ENCODE measurements around the gene DYNLT4.
"Not testable (repeated sequence)": the region's sequence is repeated elsewhere in the genome, so short reads cannot be mapped to it uniquely, and the experiment has no call there.

The DYNLT4 gene

DNA sequence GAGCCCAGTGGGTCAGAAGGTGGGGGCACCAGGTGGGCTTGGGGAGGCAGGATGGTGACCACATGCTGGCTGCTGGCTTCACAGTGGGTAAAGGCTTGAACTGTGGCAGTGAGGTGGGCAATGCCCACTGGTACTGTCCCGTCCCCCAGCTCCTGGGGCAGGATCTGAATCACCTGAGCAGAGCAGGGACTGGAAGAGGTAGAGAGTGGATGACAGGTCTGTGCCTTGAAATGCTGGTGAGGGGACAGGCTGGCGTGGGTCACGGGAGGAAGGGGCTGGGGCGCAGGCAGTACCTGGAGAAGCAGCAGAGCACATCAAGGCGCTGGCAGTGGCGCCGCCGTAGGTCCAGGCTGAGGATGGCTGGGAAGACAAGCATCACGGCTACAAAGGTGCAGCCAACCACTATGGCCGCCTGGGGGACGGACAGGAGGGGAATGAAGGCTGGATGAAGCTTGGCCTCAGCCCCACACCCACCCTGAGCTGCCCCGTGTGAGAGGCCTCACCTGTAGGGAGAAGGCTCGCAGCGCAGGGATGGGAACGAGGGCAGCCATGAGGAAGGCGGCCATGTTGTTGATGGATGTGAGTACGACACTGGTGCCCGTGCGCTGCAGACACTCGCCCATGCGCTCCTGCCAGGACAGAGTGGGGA lies 21.0 kb upstream of the DYNLT4 start:
- no peak for DNase-seq

DNA sequence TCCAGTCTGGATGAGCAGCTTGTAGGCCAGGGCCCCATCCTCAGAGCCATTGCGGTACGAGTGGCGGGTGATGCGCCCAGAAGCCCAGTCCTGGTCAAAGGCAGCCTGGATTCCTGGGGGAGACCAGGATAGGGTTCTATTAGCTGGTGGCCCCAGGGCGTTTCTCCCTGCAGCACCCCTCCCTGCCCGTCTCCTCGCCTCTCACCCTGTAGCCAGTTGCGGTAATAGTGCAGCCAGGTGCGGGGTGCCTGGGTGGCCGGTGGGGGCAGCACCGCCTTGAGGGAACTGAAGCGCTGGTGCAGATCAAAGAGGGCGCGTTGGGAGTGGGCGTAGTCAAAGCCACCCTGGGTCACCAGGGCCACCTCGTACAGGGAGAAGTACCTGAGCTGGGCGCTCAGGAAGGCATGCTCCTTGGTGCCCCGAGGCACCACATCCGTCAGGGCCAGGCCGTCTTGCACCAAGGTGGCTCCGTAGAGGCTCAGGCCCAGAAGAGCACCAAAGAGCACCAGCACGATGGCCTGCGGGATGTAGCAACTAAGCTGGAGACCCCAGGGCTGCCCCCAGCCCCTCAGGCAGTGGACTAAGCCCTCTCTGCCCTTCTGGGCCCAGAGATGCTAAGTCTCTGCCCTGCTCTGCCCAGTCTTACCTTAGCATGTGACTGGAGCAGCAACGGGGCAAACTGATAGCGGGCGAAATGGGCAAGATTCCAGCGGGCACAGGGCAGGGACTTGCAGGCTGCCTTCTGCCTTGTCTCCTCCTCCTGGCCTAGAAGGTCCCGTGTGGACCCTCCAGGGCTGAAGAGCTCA lies 20.2 kb upstream of the DYNLT4 start:
- DNase-seq = no peak

DNA sequence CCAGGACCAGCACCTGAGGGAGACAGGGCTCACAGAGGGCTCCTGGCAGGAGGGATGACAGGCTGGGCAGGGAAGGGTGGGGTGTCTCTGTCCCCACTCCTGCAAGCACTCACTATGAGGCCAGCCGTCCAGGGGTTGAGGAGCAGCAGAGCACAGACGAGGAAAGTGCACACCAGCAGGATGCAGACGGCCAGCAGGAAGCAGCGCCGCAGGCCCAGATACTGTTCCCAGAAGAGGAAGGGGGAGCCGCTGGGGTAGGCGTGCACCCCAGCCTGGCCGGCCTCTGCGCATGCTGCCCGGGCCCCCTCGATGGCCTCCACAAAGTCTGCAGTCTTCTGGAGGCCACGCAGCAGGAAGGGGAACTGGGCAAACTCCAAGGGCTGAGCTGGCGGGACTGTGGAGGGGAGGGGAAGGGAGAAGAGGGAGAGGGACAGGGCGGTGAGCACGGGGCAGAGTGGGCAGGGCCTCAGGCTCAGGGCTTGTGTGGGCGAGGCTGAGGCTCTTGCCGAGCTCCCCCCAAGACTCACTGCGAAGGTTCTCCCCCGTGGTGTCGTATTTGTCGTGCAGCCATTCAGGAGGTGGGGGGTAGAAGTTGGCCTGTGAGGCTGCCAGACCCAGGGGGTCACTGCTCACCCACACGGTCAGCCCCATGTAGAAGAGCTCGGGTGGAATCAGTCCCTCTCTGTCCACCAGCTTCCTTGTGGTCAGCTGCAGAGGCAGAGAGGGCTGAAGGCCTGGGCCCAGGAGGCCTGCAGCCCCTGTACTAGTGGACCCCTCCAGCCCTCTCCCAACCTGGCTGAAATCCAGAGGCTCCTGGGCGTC lies 19.4 kb upstream of the DYNLT4 start:
- DNase-seq = no peak

DNA sequence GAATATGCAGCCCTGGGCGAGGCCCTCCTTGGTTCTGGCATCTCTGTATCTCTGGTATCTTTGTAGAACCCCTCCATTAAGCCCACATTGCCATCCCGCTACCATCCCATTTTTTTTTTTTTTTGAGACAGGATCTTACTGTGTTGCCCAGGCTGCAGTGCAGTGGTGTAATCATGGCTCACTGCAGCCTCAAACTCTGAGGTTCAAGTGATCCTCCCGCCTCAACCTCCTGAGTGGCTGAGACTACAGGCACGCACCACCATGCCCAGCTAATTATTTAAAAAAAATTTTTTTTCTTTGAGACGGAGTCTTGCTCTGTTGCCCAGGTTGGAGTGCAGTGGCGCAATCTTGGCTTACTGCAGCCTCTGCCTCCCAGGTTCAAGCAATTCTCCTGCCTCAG lies 17.2 kb upstream of the DYNLT4 start:
- DNase-seq = not testable (repeated sequence)

DNA sequence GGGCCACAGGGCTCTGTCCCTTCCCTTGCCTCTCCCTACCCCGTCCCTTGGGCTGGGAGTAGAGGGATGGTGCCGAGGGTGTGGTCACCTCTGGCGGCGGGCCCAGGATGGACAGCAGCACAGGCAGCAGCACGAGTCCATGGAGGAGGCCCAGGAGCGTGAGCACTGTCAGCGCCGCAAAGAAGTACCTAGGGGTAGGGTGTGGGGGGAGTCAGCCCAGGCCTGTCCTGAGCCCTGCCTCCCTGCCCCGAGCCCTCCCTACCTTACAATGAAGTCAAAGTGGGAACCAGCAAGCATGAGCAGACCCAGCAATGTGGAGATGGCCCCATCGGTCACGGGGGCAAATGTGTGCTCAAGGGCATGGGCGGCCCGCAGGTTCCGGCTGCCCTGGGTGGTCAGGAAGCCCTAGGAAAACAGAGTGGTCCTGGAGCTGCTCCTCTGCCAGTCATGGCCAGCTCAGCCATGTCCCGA lies 15.9 kb upstream of the DYNLT4 start:
- DNase-seq = no peak

DNA sequence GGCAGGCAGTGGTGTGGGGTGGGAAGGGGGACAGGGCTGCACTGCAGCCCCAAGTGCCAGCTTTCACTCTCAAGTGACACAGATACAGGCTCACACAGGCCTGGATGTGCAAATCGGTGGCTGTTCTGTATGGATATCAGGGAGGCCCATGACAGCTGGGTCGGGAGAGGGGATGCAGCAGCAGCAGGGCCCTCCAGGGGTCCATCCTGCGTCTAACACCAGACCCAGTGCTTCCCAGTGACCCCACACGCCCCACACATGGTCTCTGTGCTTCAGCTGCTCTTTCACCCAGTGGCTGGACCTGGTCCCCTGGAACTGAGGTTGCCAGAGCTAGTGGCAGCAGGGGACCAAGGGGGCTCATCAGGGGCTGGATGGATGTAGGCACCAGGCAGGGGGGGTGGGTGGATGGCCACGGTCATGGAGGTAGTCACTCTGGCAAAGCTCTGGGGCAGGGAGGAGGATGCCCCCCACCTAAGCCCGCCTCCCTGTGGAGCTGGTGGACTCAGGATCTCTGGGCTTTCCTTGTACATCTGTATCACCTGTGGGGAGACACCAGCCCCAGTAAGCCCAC lies 15.1 kb upstream of the DYNLT4 start:
- no peak for DNase-seq

DNA sequence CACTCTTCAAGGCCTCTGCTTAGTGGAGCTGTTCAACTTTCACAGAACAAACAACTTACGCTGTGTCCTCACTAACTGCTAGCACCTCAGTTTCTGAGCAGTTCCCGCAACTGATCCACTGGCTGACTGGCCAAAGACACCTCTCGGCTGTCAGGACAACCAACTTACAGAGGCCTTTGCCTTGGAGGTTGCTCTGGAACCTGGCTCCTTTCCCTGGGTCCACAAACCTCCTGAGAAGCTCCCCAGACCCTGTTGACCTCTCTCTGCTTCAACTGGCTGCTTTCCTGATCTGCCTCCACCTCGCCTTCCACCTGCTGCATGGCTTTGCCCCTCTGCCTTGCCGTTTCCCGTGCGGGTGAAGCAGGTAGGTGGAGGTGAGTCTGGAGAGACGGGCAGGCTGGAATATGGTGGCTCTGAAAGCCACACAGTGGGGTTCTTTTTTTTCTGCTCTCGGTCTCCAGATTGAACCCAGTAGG lies 14.1 kb upstream of the DYNLT4 start:
- DNase-seq = no peak

DNA sequence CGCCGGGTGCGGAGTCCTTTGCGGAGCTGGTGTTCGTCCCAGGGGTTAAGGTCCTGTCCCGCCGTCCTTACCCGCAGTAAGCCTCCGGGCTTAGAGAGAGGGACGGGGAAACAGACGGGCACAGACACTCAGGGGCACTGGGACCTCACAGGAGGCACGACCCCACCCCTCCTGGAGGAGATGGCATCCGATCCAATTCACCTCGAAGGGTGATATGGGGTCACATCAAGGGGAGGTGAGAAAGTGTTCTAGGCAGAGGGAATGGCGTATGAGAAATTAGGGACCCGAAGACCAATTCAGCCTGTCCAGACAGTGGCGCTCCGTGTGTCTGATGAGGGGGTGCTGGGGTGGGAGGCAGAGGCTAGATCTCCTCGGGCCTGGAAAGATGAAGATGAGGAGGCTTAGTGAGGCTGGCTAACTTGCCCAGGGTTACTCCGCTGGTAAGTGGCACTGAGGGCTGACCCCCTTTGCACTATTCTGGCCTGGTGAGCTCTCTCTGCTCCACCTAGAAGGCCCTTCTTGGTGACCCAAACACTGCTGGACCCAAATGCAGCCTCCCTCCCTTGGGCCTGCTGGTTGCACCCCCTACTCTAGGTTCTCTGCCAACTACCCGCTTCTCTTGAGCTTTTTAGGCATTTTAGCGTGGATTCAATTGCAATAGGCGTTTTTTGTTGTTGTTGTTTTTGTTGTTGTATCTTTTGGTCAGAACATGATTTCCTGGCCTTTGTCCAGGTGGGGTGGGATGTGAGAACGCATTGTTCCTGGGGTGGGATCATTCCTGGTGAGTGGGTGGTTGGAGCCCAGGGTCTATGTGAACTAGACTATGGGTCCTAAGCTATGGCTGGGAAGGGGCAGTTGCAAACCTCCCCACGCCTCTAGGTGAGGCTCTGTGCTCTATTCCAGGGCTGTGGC lies 13.4 kb upstream of the DYNLT4 start:
- no peak for DNase-seq

DNA sequence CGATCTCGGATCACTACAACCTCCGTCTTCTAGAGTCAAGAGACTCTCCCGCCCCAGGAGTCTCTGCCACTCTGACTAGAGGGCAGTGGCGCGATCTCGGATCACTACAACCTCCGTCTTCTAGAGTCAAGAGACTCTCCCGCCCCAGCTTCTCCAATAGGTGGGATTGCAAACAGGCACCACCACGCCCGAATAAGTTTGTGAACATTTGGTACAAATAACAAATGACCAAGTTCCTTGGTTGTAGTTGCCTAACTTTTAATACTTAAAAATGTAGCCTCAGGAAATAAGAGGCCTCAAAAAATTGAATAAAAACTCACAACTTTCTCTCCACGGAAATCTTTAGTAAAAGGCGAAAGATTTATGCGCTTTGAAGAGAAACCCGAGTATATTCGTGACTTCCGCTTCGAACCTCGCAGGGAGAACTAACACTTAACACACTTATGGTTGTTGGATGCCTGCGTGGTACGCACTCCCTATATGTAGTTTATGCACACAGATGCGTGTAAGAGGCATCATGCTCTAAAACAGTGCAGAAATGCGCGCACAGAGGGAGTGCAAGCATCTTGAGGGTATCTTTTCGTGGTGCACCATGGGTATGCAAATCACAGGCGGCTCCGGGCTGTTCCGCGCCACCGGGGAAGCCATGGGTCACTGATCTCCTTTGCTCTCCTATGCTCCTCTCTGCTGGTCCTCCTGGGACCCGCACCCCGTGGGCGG lies 12.6 kb upstream of the DYNLT4 start:
- DNase-seq = peak; percentile 87

DNA sequence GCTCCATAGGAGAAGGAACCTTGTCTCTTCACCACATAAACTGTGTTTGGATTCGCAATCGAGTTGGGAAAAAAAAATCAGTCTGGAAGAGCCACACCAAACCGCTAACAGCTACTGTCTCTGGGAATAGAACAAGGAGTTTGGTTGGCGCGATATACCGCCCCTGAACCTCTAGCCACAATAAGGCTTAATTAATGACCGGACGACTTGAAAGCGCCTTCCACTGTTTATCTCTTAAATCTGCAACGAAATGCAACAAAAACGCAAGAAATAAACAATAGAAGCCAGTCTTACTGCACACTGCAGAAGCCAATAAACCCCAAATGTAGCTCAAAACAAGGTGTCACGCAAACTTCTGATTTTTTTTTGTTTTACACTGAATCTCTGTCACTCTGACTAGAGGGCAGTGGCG lies 12.1 kb upstream of the DYNLT4 start:
- no peak for DNase-seq

DNA sequence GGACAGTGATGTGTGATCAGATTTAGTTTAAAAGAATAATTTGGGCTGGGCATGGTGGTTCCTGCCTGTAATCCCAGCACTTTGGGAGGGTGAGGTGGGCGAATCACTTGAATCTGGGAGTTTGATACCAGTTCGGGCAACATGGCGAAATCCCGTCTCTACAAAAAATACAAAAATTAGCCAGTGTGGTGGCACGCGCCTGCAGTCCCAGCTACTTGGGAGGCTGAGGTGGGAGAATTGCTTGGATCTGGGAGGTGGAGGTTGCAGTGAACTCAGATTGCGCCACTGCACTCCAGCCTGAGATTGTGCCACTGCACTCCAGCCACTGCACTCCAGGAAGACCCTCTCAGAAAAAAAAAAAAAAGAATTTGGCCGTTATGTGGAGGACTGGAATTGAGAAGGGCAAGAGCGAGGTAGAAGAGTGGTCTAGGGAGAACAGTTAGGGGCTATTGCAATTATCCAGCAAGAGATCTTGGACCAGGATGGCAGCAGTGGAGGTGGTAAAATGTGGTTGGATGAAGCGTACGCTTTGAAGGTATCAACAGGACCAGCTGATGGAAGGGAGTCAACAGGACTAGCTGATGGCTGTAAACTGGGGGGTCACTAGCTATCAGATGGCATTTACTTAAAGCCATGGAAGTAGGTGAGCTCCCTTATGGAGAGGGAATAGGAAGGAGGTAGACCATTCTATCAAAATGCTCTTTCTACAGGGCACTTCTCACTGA lies 10.8 kb upstream of the DYNLT4 start:
- DNase-seq = no peak

DNA sequence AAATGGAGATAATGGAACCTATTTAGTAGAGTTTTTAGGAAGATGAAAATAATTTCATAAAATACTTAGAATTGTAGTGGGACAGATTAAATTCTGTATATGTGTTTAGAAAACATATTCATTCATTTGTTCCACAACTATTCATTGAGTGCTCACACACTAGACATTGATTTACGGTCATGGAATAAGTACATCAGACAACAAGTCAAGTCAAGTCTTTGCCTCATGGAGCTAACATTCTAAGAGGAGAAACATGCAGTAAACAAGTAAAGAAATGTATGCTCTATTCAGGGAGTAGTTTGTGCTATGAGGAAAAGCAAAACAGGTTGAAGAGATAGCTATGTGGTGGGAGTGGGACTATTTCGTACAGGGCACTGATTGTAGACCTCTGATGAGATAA lies 10.2 kb upstream of the DYNLT4 start:
- no peak for DNase-seq

DNA sequence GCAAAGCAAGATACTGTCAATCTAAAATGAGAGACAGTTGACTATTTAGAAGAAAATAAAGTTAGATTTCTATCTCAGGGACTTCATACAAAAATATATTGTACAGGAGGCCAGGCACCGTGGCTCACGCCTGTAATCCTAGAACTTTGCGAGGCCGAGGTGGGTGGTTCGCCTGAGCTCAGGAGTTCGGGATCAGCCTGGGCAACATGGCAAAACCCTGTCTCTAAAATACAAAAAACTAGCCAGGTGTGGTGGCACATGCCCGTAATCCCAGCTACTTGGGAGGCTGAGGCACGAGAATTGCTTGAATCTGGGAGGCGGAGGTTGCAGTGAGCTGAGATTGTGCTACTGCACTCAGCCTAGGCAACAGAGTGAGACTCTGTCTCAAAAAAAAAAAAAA lies 8.8 kb upstream of the DYNLT4 start:
- DNase-seq = not testable (repeated sequence)

DNA sequence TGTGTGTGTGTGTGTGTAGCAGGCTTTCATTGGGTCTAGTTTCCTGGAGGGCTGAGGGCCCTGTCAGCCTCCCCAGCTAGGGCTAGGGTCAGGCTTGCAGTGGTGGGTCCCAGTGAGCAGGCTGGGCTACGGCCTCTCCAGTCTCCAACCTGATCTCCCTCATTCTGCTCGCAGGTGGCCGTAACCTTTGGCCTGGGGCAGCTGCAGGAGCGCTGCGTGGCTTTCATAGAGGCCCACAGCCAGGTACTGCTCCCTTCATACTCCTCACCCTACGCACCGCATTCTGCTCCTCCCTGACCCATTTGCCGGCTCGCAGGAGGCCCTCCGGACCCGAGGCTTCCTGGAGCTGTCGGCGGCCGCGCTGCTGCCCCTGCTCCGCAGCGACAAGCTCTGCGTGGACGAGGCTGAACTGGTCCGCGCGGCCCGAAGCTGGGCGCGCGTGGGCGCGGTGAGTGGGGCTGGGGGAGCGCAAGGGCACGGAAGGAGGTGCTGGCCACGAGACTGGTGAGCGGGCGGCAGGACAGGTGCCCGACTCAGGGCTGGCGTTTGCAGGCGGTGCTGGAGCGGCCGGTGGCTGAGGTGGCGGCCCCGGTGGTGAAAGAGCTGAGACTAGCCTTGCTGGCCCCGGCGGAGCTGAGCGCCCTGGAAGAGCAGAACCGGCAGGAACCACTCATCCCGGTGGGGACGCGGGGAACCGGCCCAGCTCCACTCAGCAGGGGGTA lies 5.8 kb upstream of the DYNLT4 start:
- no peak for DNase-seq

DNA sequence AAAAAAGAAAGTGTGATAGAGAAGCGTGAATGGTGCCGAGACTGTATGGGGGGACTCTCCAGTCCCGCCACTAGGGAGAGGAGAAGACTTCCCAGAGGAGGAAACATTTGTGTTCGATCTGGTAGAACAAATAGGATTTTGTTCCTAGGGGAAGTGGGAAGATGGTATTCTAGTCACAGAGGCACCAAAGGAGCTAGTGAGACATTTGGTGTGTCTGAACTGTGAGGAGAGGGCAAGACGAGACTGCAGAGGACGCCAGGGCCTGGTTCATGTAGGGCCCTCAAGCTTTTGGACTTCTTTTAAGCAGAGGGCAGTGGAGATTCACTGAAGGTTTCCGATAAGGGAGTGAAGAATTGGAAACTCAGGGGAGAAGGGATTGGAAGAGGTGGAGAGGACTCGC lies 4.1 kb upstream of the DYNLT4 start:
- no peak for DNase-seq

DNA sequence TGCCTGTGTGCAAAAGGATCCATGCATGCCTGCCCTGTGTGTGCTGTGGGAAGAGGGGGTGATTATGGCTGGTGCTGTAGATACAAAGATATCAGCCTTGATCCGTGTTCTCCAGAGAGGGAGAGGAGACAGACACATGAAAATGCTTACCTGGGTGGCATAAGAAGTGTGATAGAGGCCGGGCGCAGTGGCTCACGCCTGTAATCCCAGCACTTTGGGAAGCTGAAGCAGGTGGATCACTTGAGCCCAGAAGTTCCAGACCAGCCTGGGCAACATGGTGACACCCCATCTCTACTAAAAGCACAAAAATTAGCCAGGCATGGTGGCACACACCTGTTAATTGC lies 3.6 kb upstream of the DYNLT4 start:
- DNase-seq = not testable (repeated sequence)

DNA sequence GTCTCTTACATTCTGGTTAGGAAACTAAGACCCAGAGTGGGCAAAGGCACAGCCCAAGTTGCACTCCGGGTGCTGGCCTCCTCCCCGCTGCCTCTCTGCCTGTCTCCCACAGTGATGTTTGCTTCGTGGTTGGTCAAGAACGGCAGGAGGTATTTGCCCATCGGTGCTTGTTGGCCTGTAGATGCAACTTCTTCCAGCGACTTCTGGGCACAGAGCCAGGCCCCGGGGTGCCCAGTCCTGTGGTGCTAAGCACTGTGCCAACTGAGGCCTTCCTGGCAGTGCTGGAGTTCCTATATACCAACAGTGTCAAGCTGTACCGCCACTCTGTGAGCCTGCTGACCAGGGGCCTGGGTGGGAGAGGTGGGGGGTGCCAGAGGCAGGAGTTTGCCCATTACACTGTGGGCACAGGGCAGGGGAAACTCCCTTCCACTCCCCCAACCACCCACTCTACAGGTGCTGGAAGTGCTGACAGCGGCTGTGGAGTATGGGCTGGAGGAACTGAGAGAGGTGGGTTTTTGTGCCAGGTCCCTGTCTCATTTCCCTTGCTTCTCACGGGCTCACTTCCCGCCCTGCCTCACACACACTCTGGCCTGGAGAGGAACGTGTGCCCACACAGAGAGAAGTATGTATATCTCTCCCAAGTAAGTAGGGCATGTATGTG lies 3.1 kb upstream of the DYNLT4 start:
- peak; percentile 59 for DNase-seq

DNA sequence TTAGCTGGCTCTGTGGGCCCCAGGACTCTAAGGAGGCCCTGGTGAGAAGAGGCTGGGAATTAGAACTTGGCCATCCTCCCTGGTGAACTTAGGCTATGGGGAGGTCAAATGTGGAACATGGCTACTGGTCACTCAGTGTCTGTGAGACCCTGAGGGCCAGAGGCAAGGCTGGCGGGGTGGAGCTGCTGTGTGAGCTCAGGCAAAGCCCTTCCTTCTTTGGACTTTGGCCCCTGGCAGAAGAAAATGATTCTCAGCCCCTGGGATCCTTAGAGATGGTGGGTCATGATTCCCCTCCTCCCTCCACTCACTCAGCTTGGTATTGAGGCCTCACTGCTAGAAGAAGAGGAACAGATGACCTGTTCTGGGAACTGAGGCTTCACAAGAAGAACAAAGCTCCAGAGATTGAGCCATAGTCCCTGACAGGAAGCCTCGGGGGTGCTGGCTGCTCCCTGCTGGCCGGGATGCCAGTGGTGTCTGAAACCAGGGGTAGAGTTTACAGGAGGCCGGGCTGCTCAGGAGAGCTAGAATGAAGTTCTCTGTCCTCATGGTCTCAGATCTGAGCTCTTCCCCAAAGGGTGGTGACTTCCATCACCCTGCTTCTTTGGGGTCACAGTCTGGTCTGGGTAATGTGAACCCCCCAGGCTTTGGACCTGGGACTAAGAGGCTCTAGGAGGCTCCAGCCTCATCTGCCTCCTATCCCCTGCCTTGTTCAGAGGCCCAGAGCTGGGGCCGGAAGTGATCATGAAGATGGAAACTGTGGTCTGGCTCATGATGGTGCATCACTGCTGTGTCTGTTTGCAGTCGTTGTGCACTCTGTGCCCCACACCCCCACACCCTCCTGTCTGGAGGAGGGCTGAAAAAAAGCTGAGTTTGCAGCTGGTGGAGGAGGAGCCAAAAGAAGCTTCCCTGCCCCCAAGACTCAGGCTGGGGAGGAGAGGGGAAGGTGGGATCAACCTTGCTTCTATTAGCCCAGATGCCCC lies 2.1 kb upstream of the DYNLT4 start:
- DNase-seq = peak; percentile 92
